ENCODE measurements around the gene TUBGCP6. TPM values are rescaled to one million over a fixed set of nuclear protein-coding genes. Genes with fewer than 3 reads are reported as not detected.
A peak's percentile ranks its signal among the peaks of the same experiment; 100 is the strongest.

The TUBGCP6 gene
- total and polyA plus RNA-seq, 2 experiments from 2014 or later: 18.6 to 47.1 TPM

DNA sequence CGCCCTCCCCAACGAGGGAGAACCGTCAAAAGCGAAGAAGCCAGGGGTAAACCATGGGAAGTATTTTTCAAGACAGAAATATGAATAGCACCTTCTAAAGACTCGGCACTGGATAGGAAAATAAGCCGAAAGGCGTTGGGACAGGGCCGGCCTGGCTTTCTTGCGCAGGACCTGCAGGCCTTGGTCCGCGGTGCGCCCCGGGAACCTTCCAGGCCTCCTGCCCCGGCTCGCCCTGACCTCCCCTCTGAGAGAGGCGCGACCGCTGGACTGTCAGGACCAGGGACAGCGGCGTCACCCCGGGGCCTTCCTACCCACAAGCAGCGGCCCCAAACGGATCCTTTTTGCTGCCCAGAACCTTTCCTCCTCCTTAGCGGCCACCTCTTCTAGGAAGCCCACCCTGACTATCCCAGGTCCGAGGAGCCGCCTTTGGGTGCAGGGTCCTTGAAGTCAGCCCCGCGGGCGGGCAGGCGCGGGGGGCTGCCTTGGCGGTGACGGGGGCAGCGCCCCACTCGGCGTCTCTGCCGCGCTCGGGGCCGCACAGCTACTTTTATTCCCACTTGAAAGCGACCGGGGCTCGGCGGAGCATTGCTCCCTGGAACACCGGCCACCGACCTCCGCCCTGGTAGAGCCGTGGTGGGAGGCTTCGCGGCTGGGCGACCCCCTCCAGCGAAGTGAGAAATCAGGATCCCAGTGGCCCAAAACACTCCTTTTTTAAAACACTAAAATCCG is 26.0 kb upstream of the TUBGCP6 start (continued):
- TF ChIP-seq, protein P1, sequence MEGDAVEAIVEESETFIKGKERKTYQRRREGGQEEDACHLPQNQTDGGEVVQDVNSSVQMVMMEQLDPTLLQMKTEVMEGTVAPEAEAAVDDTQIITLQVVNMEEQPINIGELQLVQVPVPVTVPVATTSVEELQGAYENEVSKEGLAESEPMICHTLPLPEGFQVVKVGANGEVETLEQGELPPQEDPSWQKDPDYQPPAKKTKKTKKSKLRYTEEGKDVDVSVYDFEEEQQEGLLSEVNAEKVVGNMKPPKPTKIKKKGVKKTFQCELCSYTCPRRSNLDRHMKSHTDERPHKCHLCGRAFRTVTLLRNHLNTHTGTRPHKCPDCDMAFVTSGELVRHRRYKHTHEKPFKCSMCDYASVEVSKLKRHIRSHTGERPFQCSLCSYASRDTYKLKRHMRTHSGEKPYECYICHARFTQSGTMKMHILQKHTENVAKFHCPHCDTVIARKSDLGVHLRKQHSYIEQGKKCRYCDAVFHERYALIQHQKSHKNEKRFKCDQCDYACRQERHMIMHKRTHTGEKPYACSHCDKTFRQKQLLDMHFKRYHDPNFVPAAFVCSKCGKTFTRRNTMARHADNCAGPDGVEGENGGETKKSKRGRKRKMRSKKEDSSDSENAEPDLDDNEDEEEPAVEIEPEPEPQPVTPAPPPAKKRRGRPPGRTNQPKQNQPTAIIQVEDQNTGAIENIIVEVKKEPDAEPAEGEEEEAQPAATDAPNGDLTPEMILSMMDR (conservative IDR thresholded peaks at IDR 0.05; ENCODE audit: low read depth in 2 of 2): no peak
- peak; percentile 60 for TF ChIP-seq EZH2 (IDR thresholded peaks at IDR 0.05; ENCODE audit: low read depth, unreplicated experiment)
- TF ChIP-seq POLR2AphosphoS5 (IDR thresholded peaks at IDR 0.05; ENCODE audit: low read depth): no peak

DNA sequence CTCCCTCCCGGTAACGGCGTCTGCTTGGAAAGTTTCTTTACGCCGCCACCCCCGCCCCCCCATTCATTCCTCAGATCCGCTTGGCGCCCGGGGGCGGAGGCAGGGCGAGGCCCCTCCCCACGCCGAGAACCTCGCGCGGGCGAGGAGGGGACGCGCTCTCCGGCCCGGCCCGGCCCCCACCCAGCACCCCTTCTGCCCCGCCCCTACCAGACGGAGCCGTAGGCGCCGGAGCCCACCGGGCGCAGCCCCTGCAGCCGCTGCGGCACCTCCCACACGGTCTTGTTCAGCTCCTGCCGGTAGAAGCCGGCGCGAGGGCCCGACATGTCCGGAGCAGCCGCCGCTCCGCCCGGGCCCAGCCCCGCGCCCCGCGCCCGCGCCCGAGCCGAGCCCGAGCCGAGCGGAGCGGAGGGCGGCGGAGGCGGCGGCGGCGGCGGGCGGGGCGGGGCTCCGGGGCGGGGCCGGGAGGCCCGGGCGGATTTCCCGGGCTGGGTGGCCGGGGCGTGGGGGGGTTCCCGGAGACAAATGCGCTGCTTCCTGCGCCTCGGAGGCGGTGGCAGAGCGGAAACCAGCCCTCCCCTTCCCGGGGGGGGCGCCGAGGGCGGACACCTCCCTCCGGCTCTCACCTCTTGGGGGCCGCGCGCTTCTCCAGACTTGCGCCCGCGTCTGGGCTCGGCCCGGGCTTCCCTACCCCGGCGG is 25.3 kb upstream of the TUBGCP6 start, which contains the start of gene MAPK11:
TSS of gene MAPK11 (minus strand) at position 411 of the 696 bp plus-strand sequence. CDS start at position 323, 88 bp downstream.
- Histone ChIP-seq H3K4me2 (peak within 1 kb of the TSS; percentile 86), H4K20me1 (replicated peaks; ENCODE audit: insufficient read depth) (no peaks in the 10 kb centered on the region; the same call in 1 of the 2 replicates), H3F3A (replicated peaks; ENCODE audit: low read depth) (peaks cover 8% of the 10 kb centered on the region; the same call in 1 of the 2 replicates), H3K27ac (ENCODE audit: low read depth) (no peak within 1 kb of the TSS), H2AFZ (no peak within 1 kb of the TSS), H3K27me3 (ENCODE audit: insufficient read depth) (peaks cover 61% of the 10 kb centered on the region), H3K79me2 (replicated peaks; ENCODE audit: insufficient read depth) (no peaks in the 10 kb centered on the region), H3K9me2 (ENCODE audit: insufficient read depth) (no peaks in the 10 kb centered on the region), H3K4me3 (peak within 1 kb of the TSS; percentile 63), H3K36me3 (ENCODE audit: insufficient read depth) (no peaks in the 10 kb centered on the region), H3K4me1 (ENCODE audit: insufficient read depth) (peaks cover 6% of the 10 kb centered on the region; the same call in 1 of the 2 replicates)
- Mint-ChIP-seq H3K9me3 (no peaks in the 10 kb centered on the region; the same call in 1 of the 3 replicates), H3K4me1 (peaks cover 4% of the 10 kb centered on the region; the same call in 1 of the 3 replicates), H3K27me3 (ENCODE audit: insufficient read depth, low read depth, poor library complexity) (peaks cover 43% of the 10 kb centered on the region), H3K4me3 (peak within 1 kb of the TSS; percentile 60), H3K36me3 (ENCODE audit: low read depth) (peaks cover 11% of the 10 kb centered on the region), H3K27ac (no peak within 1 kb of the TSS)
- DNase-seq (ENCODE audit: low spot score): no peak
- ATAC-seq: peak; percentile 4
- no peak for TF ChIP-seq JUNB (IDR thresholded peaks at IDR 0.05; ENCODE audit: unreplicated experiment)

DNA sequence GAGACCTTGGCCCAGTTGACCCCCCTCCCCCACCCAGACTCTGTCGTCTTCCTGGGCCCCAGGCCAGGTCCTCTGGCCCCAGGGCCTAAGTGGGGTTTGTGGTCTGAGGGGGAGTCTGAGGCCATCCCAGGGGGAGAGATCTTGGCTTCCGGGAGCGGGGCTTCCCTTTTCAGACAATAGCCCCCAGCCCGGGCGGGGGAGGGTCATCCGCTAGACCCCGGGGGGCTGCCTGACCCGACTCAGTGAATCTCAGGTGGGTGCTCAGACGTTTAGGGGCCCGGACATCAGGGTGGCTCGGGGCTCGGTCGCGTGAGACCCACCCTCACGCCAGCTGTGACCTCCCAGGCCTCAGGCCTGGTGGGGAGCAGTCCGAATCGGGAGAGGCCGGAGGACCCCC is 24.7 kb upstream of the TUBGCP6 start:
- TF ChIP-seq STAT1 (IDR thresholded peaks at IDR 0.05; ENCODE audit: unreplicated experiment): no peak
- no peak for TF ChIP-seq POLR2AphosphoS5 (IDR thresholded peaks at IDR 0.05; ENCODE audit: low read depth)
- peak; percentile 49 for TF ChIP-seq EZH2 (IDR thresholded peaks at IDR 0.05; ENCODE audit: low read depth, unreplicated experiment)
- no peak for TF ChIP-seq ZNF331 (CRISPR knock-in tag; IDR thresholded peaks at IDR 0.05; ENCODE audit: low read depth)
- TF ChIP-seq NANOG (IDR thresholded peaks at IDR 0.05; ENCODE audit: borderline replicate concordance): no peak
- TF ChIP-seq CREB1 (CRISPR knock-in tag; IDR thresholded peaks at IDR 0.05; ENCODE audit: low read depth): no peak
- TF ChIP-seq, protein P2, sequence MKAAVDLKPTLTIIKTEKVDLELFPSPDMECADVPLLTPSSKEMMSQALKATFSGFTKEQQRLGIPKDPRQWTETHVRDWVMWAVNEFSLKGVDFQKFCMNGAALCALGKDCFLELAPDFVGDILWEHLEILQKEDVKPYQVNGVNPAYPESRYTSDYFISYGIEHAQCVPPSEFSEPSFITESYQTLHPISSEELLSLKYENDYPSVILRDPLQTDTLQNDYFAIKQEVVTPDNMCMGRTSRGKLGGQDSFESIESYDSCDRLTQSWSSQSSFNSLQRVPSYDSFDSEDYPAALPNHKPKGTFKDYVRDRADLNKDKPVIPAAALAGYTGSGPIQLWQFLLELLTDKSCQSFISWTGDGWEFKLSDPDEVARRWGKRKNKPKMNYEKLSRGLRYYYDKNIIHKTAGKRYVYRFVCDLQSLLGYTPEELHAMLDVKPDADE (IDR thresholded peaks at IDR 0.05): no peak
- Mint-ChIP-seq H3K4me1 (peaks cover 4% of the 10 kb centered on the region; the same call in 1 of the 3 replicates), H3K9me3 (no peaks in the 10 kb centered on the region), H3K27ac (no peak overlapping the region), H3K27me3 (ENCODE audit: insufficient read depth, low read depth, poor library complexity) (peaks cover 43% of the 10 kb centered on the region), H3K36me3 (ENCODE audit: low read depth) (peaks cover 7% of the 10 kb centered on the region; the same call in 2 of the 3 replicates), H3K4me3 (peak overlapping the region; percentile 60)
- Histone ChIP-seq H3K79me2 (replicated peaks; ENCODE audit: insufficient read depth) (no peaks in the 10 kb centered on the region), H4K20me1 (replicated peaks; ENCODE audit: insufficient read depth) (no peaks in the 10 kb centered on the region; the same call in 1 of the 2 replicates), H3K4me3 (peak overlapping the region; percentile 63), H3K9me2 (ENCODE audit: insufficient read depth) (no peaks in the 10 kb centered on the region), H3K27ac (ENCODE audit: low read depth) (no peak overlapping the region), H3K36me3 (ENCODE audit: insufficient read depth) (no peaks in the 10 kb centered on the region), H3K4me1 (ENCODE audit: insufficient read depth) (peaks cover 6% of the 10 kb centered on the region; the same call in 1 of the 2 replicates), H3K27me3 (ENCODE audit: insufficient read depth) (peaks cover 61% of the 10 kb centered on the region), H2AFZ (no peak overlapping the region), H3K4me2 (peak overlapping the region; percentile 76), H3F3A (replicated peaks; ENCODE audit: low read depth) (peaks cover 8% of the 10 kb centered on the region; the same call in 1 of the 2 replicates)
- DNase-seq (ENCODE audit: low spot score) (no peak), ATAC-seq (no peak)
